ENCODE measurements around the gene ATG3. TPM values are rescaled to one million over a fixed set of nuclear protein-coding genes. Genes with fewer than 3 reads are reported as not detected.

The ATG3 gene
- total RNA-seq (2014; rRNA removed): 117 and 120 TPM in 2 replicates
- percentile 89 among the genes with signal in this experiment for Bru-seq, nascent RNA
- BruChase-seq, experiment 1, labeled RNA remaining after a 6-hour chase: percentile 83 among the genes with signal in this experiment
- BruChase-seq, experiment 2, labeled RNA remaining after a 2-hour chase: percentile 90 among the genes with signal in this experiment
- long read RNA-seq, transcript ATG3-207 (2 exons, 2,758 nt): minor isoform, 31 of 199 reads
- long read RNA-seq, transcript ATG3-201 (12 exons, 1,570 nt): major isoform, 150 of 199 reads
- long read RNA-seq, partial matches to known transcripts: 0 of 199 reads
- long read RNA-seq, other reads (novel, unspliced or antisense): 14 of 199 reads

- ChIA-PET POLR2A (ENCODE audit: unreplicated experiment) (interaction anchor here (0.6 to 1.0 kb wide), 3 partner anchors 55 to 447 kb away, joined by 3 to 5 read pairs (median 3); no protein-coding TSS in a partner anchor), CTCF (no interaction called here)
- intact Hi-C loops (cut with micrococcal nuclease): loop anchor here (1.0 to 5.0 kb wide), 3 partner anchors 32 to 429 kb away; no protein-coding TSS in a partner anchor
- TF ChIP-seq CTCF (conservative IDR thresholded peaks at IDR 0.05; ENCODE audit: low read depth, low read length): no peak
- TF ChIP-seq EZH2phosphoT487 (IDR thresholded peaks at IDR 0.05; ENCODE audit: borderline replicate concordance, low read length): no peak
- no peak for TF ChIP-seq EZH2 (IDR thresholded peaks at IDR 0.05; ENCODE audit: low read length, unreplicated experiment)
- peaks cover 51% of the 10 kb centered on the region for H3K79me2 ChIP-seq (ENCODE audit: low read length)
- no peaks in the 10 kb centered on the region for H3K9me3 ChIP-seq (ENCODE audit: low read length)
- H3K4me3 ChIP-seq (ENCODE audit: low read length): peak within 1 kb of the TSS; percentile 96
- H3K4me2 ChIP-seq (ENCODE audit: low read length): peak within 1 kb of the TSS; percentile 92
- H3K36me3 ChIP-seq (ENCODE audit: low read depth, low read length): peaks cover 3% of the 10 kb centered on the region; the same call in 1 of the 2 replicates
- no peaks in the 10 kb centered on the region for H3K27me3 ChIP-seq (ENCODE audit: low read length)
- H3K9me2 ChIP-seq (replicated peaks; ENCODE audit: low read length): no peaks in the 10 kb centered on the region
- BruUV-seq (replicated peaks): TSS peak; percentile 73
- peak within 1 kb of the TSS; percentile 89 for H3K9ac ChIP-seq (ENCODE audit: low read length)
- peaks cover 21% of the 10 kb centered on the region for H3K4me1 ChIP-seq (ENCODE audit: insufficient read depth, low read length)
- peaks cover 12% of the 10 kb centered on the region; the same call in 1 of the 2 replicates for H4K20me1 ChIP-seq (ENCODE audit: low read length)
- ATAC-seq (peak; percentile 83), DNase-seq (peak; percentile 98)
- H2AFZ ChIP-seq (ENCODE audit: low read length): peak within 1 kb of the TSS; percentile 95
- no peaks in the 10 kb centered on the region for H3F3A ChIP-seq (ENCODE audit: low read length, unreplicated experiment)
- peak within 1 kb of the TSS; percentile 92 for H3K27ac ChIP-seq (ENCODE audit: low read length)
Measured at GRCh38 chr3:112561734-112562529, at the start of gene ATG3, which contains the start of gene SLC35A5. Gene ATG3 (minus strand): TSS chr3:112561962. CDS start chr3:112561528, 434 bp downstream. Gene SLC35A5 (plus strand): TSS chr3:112562045. CDS start chr3:112563404, 1,359 bp downstream.

GRCh38 chr3:112610121-112610520 lies 48.4 kb upstream of the ATG3 start:
- no peak overlapping the region for H3K27ac ChIP-seq (ENCODE audit: low read length)
- ATAC-seq (no peak), DNase-seq (no peak)
- BruUV-seq (replicated peaks): no TSS peak
- H3K4me2 ChIP-seq (ENCODE audit: low read length): no peak overlapping the region
- ChIA-PET CTCF (no interaction called here), POLR2A (ENCODE audit: unreplicated experiment) (no interaction called here)
- H3K9me2 ChIP-seq (replicated peaks; ENCODE audit: low read length): no peaks in the 10 kb centered on the region
- no peak overlapping the region for H3K9ac ChIP-seq (ENCODE audit: low read length)
- TF ChIP-seq CTCF (conservative IDR thresholded peaks at IDR 0.05; ENCODE audit: low read depth, low read length): no peak
- no peak for TF ChIP-seq EZH2phosphoT487 (IDR thresholded peaks at IDR 0.05; ENCODE audit: borderline replicate concordance, low read length)
- TF ChIP-seq EZH2 (IDR thresholded peaks at IDR 0.05; ENCODE audit: low read length, unreplicated experiment): no peak
- no peaks in the 10 kb centered on the region for H3K9me3 ChIP-seq (ENCODE audit: low read length)
- H3K27me3 ChIP-seq (ENCODE audit: low read length): no peaks in the 10 kb centered on the region
- H2AFZ ChIP-seq (ENCODE audit: low read length): no peak overlapping the region
- H4K20me1 ChIP-seq (ENCODE audit: low read length): no peaks in the 10 kb centered on the region
- no peaks in the 10 kb centered on the region for H3K79me2 ChIP-seq (ENCODE audit: low read length)
- no peaks in the 10 kb centered on the region for H3F3A ChIP-seq (ENCODE audit: low read length, unreplicated experiment)
- intact Hi-C loops (cut with micrococcal nuclease): no loop called here
- H3K4me1 ChIP-seq (ENCODE audit: insufficient read depth, low read length): peaks cover 4% of the 10 kb centered on the region; the same call in 1 of the 2 replicates
- H3K36me3 ChIP-seq (ENCODE audit: low read depth, low read length): no peaks in the 10 kb centered on the region
- no peak overlapping the region for H3K4me3 ChIP-seq (ENCODE audit: low read length)

Measured in PC-3 (cell line).